ENCODE data around the gene EIF4E3.

Gene EIF4E3

DNA sequence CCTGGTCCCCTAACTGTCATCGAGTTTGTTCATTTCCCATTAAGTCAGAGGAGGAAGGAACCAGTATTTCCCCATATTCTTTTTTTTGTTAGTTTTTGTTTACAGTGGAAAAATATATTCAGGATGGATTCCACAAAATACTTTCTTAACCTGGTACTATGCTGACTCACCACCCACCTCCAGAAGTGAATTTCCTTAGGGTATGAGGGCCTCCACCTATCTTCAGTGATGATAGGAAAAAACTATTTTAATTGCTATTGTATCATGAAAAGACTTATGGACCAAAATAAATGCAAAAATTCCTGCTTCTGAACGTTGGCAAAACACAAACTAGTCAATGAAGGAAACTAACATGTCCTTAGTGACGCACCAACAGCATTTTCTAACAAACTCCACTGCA, 77.5 kb downstream of the EIF4E3 start:
- no peak for DNase-seq (ENCODE audit: low spot score)

DNA sequence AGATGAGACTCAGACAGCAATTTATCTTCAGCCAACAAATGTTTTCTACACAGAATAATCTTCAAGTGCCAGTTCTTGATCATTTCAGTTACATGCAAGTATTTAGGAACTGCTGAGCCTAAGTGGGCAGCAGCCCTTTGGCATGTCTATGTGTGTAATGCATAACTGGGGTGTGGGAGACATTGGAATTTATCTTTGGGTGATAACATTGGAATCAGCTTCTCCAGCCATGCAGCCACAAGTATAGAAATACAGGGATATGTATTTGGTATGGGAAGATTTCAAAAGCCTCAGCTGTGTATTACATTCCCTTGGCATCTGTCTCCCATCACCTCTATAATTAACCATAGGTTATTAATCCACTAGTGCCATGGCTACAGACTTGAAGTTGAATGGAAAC, 78.2 kb downstream of the EIF4E3 start:
- DNase-seq (ENCODE audit: low spot score), result no peak

DNA sequence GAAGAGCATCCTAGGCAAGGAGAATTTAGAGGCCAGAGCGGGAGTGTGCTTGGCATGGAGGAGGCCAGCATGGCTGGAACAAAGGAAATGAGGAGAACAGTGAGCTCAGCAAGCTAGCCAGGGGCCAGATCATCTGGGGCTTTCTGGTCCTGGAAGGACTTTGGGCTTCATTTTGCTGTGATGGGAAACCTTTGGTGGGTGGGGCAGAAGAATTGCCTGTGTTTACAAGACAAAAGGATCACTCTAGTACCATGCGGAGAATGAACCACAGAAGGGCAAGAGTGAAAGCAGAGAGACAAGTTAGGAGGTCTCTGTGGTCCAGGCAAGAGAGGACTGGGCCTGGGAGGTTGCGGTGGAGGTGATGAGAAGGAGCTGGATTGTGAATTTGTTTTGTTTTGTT, 80.1 kb downstream of the EIF4E3 start:
- no peak for DNase-seq (ENCODE audit: low spot score)

DNA sequence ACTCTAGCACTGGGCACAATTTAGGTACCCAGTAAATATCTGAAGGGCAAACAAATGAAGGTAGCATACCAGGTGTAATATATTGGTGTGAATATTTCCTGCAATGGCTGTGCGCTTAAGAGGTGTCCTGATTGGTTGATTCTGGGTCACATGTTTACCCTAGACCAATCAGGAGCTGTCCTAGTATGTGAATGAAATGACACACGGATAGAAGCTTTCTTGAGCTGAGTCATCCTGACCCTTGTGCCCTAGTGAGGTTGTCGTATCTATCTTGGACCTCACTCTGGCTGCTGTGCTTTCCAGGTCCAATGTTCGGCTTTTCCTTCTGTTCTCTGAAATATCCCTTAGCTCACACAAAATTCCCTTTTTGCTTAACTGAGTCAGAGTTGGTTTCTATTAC, 83.5 kb downstream of the EIF4E3 start:
- no peak for DNase-seq (ENCODE audit: low spot score)

DNA sequence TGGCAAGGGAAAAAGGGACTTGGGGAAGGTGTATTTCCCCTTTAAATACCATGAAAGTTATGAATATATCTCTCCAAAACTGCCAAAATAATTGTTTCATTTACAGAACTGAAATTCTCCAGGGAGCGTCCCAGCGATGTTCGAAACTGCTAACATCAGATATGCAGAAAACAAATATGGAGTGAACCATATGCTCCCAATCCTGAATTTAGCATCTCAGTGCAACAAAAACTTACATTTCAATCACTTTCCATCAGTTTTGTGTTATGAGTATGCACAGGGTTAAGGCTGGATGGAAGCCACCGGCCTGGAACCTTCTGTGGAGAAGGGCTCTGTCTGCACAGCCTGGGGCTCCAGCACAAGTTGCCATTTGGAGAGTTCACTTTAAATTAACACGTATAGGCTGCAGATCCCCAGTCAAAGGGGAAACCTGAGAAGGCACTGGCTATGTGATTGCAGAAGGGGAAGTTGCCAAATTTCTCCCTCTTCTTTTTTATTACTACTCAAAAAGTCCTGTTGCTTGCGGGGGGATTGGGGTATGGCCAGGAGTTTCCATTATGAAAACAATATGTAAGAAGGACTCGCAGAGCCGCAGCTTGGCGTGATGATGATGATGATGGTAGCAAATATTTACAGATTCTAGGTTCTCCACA, 84.7 kb downstream of the EIF4E3 start:
- no peak for DNase-seq (ENCODE audit: low spot score)

DNA sequence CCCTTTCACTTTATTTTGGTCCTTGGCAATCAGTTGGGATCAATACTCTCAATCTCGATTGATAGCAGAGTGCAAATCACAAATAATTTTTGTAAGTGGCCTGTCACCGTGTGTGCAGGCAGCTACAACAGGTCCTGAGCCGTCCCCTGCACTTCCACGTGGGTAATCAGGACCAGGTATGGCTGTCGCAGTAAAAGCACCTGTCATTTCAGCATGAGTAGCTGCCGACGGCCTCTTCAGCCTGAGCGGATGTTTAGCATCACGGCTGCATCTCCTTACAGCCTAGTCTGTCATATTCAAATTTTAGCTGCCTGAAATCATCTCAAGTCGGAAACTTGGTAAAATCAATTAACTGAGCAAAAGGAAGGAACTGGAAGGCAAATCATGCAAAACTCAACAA, 88.7 kb downstream of the EIF4E3 start:
- DNase-seq (ENCODE audit: low spot score), result no peak

DNA sequence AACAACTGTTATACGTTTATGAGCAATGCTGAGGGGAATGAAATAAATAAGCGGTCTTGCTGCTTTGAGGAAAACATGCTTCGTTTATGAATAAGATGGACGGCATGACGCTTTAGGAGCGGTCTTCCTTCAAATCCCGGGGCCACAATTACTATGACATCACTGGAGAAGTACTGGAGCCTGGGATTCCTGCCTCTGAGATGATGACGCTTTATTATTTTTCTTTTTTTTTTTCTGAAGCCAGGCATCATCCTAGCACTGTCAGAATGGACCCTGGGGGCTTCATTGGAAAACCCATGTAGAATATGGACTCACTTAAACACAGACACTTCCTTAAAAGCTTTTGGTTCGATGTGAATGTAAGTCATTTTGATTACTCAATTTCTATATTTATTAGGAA, 89.2 kb downstream of the EIF4E3 start:
- no peak for DNase-seq (ENCODE audit: low spot score)

DNA sequence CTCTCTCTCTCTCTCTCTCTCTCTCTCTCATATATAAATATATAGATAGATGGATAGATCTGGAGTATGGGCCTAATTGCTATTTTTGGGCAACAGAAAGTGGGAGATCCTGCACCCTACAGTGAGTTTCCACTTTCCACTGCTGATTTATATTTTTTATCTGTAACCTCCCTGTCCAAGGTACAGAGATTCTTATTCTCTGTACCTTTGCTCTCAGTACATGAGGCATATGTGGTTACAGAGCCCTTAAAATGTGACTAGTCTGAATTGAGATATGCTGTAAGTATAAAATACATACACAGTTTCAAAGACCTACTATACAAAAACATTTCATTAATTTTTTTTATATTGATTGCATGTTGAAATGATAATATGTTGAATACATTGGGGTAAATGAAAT, 90.5 kb downstream of the EIF4E3 start:
- DNase-seq (ENCODE audit: low spot score), result no peak

DNA sequence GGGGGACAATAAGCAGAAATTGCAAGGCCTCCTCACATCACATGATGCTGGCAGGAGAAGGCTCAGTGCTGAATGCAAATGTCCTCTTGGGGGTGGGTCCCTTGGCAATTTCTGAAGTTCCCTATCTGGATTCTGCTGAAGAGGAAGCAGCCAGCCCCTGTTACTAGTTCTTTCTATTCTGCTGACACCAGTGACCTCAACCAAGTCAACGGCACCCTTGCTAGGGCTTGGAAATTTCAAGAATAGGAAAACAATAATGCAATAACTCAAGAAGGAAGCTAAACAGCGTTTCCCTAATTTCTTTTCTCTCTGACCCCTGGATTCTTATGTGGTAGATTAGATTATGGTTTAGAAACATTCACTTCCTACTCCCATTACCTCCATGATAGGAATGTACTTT, 95.5 kb downstream of the EIF4E3 start:
- DNase-seq (ENCODE audit: low spot score), result no peak

DNA sequence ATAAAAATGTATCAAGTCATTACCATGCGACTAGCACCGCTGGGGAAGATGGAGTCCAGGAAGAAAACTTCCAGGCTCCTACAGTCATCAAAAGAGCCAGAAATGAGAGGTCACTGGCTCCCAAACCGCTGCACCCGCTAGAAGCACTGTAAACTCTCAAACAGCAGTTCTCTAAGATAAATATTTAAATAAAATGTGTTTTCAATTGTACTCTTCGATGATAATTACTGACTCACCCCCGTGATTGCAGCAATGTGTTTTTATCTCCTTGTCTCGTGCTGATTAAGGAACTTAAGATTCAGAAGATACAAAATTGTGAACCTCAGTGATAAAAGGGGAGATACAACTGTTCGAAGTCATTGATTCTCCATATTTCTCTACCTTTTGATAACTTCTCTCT, 95.9 kb downstream of the EIF4E3 start:
- DNase-seq (ENCODE audit: low spot score), result no peak

DNA sequence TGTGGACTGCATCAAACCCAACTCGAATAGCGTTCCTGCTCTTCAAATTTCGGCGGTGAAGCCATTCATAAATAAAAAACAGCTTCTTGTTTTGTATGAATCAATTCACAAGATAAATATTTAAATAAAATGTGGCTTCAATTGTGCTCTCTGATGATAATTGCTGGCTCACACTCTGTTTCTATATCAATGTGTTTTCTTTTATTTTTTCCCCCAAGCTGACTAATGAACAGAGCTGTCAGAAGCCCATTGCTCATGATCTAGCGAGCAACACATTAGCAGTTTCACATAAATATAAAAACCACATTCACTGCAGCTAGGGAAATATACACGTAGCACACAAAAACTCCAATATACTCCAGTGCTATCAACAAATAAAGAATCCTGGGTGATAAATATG, 96.7 kb downstream of the EIF4E3 start:
- no peak for DNase-seq (ENCODE audit: low spot score)

DNA sequence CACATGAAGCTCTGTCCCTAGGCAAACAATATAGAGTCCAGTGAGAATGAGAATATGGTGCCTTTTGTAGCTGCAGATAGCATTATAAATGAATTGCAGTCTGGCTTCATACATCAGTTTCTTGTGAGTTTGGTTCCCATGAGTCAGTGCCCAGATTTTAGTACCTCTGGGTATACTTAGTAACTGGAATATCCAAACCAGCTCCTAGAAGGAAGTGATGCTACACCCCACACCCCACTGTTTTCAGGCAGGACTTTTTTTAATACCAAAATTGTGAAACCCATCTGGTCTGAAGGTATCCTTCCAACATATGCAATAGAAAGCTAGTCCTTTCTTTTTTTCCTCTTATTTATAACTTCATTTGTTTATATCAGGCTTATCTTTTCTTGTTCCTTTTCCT, 99.5 kb downstream of the EIF4E3 start:
- no peak for DNase-seq (ENCODE audit: low spot score)

Data from LoVo (cell line).